ENCODE measurements around the gene ZDHHC14. TPM values are rescaled to one million over a fixed set of nuclear protein-coding genes. Genes with fewer than 3 reads are reported as not detected.

Gene ZDHHC14
- polyA plus RNA-seq, 1 donor, result 19.1 TPM

DNA sequence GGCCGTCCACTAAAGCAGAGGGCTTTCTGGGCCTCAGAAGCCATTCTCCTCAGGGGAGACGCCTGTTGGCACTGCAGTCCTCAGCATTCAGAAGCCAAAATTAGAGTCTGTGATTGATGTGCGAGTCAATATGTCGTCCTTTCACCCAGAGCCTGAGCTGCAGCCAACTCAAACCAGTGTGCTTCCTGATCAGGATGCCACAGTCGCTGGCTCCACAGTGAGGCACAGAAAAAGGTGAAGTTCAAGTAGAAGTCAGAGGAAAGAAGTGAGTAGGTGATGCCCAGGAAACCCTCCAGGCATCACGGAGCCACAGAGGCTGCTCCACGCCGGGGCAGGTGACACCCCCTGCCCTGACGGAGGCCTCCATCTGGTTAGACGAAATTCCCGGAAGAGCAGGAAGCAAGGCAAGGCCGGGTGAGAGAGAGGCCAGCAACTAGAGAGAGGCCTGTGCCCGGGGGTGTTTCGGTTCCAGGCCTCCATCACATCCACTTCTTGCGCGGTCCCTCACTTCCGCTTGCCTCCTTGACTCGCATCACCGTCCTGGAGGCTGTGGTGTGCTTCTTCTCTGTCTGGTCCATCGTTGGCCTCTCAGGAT, 264.3 kb downstream of the ZDHHC14 start:
- no peak for DNase-seq

DNA sequence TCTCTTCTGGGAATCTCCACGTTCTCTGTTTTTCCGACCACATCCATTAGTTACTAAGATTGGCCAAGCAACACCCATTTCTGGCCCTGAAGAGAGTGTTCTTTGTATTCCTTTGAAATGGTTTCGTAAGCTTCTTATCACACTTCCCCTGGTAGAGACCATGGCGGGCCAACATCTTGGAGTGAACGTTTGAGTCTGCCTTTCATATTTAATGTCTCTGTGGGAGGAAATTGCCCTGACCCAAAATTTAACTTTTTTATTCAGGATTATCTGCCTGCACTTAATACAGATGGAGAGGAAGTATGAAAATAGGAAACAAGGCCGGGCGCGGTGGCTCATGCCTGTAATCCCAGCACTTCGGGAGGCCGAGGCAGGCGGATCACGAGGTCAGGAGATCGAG, 265.0 kb downstream of the ZDHHC14 start:
- no peak for DNase-seq

DNA sequence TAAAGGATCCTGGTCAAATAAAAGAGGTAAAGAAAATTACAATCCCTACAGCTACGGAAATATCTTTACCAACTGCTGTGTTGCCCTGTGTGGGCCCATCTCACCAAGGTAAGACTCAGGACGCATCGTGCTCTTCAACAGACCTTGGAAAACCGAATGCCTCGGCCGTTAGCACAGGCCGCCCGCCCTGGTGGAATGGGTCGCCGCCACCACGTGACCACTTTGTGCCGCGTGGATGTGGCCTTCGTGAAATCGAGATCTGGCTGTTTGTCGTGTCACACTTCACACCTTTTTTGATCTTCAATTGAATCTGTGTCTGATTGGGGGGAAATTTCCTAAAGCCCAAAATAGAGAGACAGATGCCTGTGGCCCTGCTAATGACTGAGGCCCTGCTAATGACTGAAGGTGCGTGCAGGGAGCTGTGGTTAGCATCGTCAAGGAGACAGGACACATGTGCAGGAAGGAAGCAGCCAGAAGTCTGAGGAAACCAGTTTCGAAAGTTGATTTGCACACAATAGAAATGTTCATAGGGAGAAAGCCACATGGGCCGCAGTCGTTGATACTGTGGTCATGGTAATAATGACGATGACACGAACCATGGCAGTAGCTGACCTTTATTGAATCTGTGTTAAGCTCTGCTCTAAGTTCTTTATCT, 266.4 kb downstream of the ZDHHC14 start:
- no peak for DNase-seq

DNA sequence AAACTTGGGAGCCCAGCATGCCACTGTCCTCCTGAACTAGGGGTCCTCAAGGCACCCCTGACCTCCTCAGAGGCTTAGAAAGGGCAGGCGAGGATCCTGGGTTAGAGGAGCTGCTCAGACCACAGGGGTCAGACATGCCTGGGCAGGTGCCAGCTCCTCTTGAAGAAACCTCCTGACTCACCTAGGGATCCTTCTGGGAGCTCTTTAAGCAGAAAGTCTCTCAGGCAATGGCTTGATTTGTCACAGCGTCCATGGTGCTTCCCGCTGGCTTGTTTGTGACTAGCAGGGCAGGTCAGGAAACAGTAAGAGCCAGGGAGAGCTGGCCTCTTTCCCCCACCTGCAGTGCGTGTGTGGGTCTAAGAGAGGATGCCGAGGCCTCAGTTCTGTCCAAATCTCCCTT, 267.6 kb downstream of the ZDHHC14 start:
- no peak for DNase-seq

DNA sequence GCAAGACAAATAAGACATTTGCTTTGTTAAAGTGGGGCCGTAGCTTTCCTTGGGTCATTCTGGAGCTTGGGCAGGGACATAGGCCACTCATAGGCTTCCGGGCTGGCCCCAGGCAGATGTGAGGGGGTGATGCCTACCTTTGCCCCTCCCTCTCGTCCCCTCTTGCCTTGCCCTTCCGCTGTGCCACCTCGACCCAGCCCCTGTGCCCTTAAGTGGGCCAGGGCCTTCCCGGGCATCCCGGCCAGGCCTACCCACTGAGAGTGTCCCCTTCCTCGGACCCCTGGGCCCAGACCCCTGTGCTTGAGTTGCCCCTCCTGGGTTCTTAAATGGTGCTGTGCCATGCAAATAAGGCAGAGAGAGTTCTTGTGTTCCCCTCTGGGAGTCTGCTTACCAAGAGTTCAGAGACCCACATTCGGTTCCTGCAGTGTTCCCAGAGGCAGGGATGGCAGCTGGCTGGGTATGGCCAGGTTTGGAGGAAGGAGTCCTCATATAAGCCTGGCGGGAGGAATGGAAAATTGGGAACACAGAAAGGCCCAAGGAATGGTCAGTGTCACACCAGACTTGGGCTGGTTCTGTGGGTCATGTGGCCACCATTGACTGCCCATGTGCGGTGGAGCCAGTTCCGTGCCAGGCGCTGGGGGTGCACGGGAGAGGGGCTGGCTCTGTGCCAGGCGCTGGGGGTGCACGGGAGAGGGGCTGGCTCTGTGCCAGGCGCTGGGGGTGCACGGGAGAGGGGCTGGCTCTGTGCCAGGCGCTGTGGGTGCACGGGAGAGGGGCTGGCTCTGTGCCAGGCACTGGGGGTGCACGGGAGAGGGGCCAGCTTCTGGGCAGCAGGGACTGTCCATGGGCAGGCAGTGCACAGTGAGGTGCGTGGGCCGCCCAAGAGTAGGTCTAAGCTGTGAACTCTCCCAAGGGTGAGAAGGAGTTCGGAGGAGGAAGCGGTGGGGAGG, 268.6 kb downstream of the ZDHHC14 start:
- no peak for DNase-seq

DNA sequence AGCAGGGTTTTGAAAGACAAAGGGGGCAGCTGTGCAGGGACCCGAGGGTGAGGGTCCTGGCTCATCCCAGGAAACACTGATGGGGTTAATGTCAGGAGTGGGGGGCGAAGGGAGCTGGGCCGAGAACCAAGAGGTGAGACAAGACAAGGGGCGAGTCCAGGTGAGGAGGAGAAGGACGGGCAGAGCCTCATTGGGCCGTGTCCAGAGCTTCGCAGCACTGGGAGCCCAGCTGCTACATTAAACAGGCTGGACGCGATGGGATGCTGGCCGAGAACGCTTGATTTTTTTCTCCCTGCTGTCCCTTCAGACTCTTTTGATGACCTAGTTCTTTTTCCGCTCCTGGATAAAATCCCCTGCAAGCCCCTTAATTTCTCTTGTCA, 269.3 kb downstream of the ZDHHC14 start:
- DNase-seq, result no peak

DNA sequence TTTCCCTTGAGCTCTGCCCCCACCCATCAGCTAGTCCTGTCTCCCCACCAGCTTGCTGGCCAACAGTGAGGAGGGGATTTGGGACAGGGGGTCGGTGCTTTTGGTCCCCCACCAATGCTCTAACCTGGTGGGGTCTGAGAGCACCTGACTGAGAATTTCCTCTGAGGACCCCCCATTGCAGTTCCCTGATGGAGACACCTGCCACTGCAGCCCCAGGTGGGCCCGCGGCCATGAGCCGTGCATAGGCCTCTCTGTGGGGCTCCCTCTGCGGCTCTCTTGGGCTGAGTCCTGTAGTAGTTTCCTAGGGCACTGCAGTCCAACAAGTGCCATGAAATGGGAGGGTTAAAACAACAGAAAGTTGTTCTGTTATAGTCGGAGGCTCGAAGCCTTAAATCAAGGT, 269.8 kb downstream of the ZDHHC14 start:
- DNase-seq, result no peak

DNA sequence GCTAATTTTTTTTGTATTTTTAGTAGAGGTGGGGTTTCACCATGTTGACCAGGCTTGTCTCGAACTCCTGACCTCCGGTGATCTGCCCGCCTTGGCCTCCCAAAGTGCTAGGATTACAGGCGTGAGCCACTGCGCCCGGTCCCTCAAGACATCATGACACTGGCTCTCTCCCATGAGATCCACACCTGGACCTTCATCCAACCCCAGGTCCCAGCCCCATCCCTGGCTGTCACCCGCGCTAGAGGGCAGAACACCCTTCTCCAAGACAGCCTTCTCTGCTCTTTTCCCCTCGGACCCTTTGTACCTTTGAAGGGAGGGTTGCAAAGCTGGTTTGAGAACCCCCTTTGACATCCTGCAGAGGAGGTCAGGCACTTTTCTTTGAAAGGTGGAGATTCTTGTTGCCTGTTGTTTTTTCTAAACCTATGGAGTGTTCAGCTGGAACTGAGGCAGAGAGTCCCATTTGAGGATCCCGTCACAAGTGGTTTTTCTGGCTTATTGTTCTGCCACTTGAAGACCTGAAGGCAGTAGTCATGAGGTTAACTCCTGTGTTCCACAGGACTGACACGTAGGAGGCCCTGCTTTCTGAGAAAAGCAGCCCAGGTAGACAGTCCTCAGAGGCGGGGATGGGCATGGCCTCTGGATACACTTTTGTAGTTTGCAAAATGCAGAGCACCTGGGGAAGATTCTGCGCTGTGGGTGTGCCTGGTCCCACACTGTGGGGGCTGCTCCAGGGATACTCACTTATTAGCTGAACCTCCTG, 270.9 kb downstream of the ZDHHC14 start:
- no peak for DNase-seq

DNA sequence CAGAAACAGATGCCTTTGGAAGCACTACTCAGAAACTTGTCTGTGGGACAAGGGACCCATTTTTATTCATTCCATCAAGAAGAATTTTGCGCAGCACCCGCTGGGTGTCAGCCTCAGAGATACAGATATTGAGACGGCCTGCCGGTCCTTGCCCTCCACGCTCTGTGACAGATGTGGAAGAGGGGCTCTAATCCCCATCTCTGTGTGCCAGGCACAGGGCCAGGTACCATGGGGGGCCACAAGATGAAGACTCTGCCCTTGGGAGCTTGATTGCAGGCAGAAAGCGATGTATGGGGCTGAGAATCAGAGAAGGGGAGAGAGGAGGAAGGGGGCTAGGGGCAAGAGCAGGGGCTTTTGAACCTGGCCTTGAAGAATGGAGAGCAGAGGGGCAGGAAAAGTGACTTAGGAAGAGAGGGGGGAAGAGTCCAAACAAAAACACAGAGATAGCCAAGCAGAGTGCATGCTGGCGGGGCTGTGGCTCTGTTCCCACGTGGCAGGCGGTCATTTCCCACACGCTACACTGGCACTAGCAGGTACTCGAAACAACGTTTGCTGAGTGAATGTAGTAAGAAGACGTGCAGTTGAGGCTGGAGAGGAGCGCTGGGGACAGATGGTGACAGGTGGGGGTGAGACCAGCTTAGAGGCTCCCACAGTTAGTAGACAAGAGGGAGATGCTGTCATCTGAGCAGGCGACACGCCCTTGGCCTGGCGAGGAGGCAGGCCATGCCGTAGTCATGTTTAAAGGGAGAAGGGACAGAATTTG, 271.8 kb downstream of the ZDHHC14 start:
- no peak for DNase-seq

DNA sequence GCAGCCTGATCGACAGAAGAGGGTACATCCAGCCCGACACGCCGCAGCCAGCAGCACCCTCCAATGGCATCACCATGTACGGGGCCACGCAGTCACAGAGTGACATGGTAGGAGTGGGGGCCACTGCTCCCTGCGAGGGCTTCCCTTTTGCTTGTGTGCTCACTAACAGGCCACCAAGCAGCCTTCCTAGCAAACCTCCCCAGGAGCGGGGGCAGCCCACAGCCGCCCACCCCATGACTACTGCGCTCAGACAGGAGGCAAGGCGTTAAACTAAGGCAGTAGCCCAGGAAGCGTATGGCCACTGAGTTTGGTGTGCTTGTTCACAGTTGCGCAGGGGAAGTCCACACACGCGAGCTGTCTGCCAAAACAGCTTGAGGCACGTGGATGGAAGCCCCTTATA, 272.5 kb downstream of the ZDHHC14 start:
- DNase-seq, result no peak

DNA sequence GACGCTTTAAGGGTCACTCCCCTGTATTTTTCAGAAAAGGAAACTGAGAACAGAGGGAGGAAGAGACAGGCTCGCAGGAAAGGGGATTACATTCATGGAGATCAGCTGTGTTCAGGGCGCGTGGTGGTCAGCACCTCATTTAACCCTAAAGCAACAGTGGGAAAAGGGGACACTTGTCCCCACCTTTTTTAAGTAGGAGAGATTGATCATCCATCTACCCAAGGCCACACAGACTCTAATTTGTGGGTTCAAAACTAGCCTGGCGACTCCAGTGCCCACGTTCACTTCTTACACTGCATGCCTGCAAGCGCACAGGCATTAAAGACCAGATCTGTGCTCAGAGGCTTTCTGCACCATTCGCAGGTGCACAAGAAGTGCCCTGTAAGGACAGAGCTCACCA, 274.1 kb downstream of the ZDHHC14 start:
- no peak for DNase-seq

DNA sequence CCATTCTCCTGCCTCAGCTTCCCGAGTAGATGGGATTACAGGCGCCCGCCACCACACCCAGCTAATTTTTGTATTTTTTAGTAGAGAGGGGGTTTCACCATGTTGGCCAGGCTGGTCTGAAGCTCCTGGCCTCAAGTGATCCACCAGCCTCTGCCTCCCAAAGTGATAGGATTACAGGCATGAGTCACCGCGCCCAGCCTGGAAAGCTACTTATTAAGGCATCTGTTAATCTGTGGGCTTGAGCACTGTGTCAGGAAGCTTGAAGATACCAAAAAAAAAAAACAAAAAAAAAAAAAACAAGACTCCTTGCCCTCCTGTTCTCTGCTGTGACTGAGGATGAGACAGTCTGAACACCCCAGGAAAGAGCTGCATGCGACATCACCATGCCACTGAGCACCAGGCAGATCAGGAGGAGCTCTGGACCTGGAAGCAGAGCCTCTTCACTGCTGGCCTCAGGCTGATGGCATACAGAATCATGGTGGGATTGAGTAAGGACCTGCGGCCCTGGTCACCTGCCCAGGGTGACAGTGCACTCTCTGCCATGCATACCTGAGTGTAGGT, 275.5 kb downstream of the ZDHHC14 start:
- DNase-seq, result no peak

DNA sequence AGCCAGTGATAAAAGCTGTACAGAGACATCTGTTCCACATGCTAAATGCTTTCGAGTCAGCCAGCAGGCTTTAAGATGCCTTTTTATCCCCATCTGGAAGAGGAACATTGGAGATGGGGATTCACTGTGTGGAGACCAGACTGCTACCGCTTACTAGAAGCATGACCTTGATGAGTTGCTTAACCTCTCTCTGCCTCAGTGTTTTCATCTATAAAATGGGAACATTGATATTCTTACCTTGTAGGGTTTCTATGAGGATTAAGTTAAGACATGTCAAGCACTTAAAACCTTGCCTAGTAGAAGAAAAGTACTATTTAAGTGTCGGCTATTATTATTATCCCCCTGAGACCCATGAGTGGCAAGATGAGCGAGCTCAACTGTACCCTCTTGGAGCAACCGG, 276.8 kb downstream of the ZDHHC14 start:
- no peak for DNase-seq

DNA sequence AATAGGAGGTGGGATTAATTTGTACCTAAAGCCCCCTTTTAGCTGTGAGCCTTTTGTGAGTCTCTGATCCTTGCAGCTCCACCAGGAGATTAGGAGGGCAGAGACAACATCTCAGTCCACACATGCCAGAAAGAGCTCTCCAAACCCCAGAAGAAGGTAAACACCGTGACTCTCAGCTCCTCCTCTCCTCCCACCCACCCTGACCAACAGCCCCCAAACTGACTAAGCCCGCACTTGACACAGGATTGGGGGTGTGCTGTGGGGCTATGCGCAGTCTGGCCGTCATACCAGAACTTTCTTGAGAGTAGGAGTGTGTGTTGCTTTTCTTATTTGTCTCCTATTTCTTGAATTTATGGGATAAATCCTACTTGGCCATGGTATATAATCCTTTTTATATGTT, 277.3 kb downstream of the ZDHHC14 start:
- no peak for DNase-seq

DNA sequence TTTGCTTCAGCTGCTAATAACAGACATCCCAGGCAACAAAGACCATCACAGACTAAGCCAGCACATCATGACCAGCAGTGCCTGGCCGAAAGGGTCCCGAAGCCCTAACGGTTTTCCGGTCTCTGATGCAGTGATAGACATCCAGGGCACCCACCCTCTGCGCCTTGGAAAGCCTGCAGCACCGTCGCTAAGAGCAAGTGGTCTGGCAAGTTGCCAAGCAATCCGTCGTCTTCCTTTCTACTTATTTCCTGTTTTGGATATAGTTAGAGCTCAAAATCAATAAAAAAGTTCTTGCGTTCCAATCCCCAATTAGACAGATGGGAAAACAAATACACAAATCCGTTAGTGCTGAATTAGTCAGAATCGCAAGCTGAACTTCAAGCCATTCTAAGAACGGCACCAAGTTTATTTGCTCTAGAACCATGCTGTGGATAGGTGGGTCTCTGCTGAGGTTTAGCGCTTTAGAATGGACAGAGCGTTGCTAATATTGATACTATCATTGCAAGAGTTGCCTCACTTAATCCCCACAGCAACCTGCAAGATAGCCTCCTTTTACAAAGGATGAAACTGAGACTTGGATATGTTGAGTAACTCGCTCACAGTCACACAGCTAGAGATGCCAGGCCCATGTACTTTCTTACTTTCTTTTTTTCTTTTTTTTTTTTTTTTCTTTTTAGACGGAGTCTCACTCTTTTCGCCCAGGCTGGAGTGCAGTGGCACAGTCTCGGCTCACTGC, 278.7 kb downstream of the ZDHHC14 start:
- DNase-seq, result no peak

DNA sequence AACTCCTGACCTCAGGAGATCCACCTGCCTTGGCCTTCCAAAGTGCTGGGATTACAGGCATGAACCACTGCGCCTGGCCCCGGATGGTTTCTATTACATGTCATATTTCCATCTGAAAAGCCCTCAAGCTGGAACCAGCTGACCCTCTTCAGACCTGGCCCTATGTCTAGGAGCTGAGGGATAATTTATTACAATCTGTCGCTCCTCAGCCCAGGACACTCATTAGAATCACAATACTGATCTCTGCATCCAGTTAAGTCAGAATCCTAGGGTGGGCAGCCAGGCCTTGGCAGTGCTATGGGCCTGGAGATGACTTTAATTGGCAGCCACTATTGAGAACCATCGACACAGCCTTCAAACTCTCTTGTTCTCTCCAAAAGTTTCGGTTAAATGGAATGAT, 279.4 kb downstream of the ZDHHC14 start:
- no peak for DNase-seq

DNA sequence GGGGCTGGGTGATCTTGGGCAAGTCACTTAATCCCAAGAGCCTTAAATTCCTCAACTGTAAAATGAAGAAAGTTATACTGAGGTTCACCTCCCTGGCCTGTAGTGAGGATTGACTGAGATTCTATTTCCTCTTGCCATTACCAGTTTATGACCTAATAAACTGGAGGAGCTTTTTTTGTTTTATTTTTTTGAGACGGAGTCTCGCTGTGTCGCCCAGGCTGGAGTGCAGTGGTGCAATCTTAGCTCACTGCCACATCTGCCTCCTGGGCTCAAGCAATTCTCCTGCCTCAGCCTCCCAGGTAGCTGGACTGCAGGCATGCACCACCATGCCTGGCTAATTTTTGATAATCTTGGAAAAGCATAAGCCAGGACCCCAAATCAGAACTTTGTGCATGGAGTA, 280.7 kb downstream of the ZDHHC14 start:
- no peak for DNase-seq

DNA sequence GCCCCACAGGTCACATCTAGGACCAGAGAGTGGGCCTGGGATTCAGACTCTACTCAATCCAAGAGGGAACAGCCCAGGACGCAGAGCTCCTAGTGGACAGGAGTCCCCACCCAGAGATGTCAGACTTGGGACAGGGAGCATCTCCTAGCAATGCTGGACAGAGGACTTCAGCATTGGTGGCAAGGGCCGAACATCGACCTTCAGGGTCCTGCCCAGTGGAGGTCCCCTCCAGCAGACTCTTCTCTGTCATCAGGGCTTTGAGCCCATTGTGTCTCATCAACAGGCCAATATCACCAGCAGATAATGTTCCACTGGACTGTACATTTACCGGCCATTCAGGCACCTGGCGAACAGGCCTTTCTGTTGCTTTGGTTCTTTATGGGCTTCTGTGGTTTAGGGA, 282.3 kb downstream of the ZDHHC14 start:
- DNase-seq, result no peak

DNA sequence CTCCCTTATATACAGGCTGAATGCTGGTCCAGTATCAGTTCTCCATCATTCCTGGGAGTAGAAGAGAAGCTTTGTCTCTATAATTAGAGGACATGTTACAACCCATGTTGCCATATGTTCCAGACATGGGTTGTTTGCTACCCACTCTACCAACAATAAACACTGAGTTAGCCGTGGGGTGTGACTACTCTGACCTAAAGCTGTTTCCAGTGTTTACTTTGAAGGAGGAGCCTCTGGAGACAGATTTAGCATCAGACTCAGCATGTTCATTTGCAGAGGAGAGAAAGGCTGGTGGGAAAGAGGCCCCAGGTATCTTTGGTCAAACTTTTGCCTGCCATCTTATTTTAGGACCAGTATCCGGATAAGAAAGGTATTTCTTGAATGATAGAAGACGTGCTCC, 284.2 kb downstream of the ZDHHC14 start:
- DNase-seq, result no peak

DNA sequence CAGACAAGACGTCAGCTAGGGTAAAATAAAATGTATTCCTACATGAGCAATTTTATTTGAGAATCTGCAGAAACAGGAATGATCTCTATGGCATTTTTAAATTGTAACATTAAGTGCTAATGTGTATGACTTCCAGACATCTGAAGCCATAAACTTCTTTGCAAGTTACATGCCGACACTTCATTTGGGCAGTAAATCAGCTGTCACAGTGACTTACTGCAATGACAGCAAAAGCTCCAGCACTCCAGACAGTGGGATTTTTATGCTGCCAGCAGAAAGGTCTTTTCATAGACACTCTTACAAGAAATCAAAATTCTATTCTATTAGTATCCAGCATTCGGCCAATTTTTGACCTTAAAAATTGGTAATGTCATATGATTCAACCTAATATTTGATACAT, 285.7 kb downstream of the ZDHHC14 start:
- no peak for DNase-seq

All from left kidney (tissue), 2 donors.